GM23338 (cell line): ENCODE data around the gene C6orf15.
A peak's percentile ranks its signal among the peaks of the same experiment; 100 is the strongest.

ENCODE experiments used
- CREB1 ChIP-seq: fragments of 250-450 bp; sonication (Bioruptor Pico); IDR thresholded peaks from 2 replicates; pipeline ENCODE4 v1.5.0; 2020; ENCODE audit warnings: low read depth, mild to moderate bottlenecking, moderate library complexity
- EZH2 ChIP-seq: fragments of 200-600 bp; sonication (generic); IDR thresholded peaks from one replicate; pipeline ENCODE4 v1.8.0; 2017; ENCODE audit warnings: antibody characterized with exemption, mild to moderate bottlenecking, low read depth; ENCODE audit not compliant: unreplicated experiment
- JUNB ChIP-seq: IDR thresholded peaks from one replicate; pipeline ENCODE4 v1.6.1; 2016; ENCODE audit warnings: antibody characterized with exemption; ENCODE audit not compliant: unreplicated experiment
- NANOG ChIP-seq: IDR thresholded peaks from 2 replicates; pipeline ENCODE4 v1.6.1; 2016; ENCODE audit warnings: antibody characterized with exemption, borderline replicate concordance
- TF ChIP-seq, protein P1 (sequence below), 2 experiments: fragments of 200-600 bp in 1 of 2; sonication (generic) in 1 of 2; conservative IDR thresholded peaks; 2 replicates each; pipeline versions ENCODE4 v1.5.1 to v1.6.1; 2016 to 2017; ENCODE audit warnings: antibody characterized with exemption in 2 of 2, low read depth in 2 of 2, mild to moderate bottlenecking in 2 of 2, moderate library complexity in 1 of 2
- TF ChIP-seq, protein P2 (sequence below): IDR thresholded peaks from one replicate; pipeline ENCODE4 v1.6.1; 2018; ENCODE audit warnings: antibody characterized with exemption; ENCODE audit not compliant: unreplicated experiment

DNA sequence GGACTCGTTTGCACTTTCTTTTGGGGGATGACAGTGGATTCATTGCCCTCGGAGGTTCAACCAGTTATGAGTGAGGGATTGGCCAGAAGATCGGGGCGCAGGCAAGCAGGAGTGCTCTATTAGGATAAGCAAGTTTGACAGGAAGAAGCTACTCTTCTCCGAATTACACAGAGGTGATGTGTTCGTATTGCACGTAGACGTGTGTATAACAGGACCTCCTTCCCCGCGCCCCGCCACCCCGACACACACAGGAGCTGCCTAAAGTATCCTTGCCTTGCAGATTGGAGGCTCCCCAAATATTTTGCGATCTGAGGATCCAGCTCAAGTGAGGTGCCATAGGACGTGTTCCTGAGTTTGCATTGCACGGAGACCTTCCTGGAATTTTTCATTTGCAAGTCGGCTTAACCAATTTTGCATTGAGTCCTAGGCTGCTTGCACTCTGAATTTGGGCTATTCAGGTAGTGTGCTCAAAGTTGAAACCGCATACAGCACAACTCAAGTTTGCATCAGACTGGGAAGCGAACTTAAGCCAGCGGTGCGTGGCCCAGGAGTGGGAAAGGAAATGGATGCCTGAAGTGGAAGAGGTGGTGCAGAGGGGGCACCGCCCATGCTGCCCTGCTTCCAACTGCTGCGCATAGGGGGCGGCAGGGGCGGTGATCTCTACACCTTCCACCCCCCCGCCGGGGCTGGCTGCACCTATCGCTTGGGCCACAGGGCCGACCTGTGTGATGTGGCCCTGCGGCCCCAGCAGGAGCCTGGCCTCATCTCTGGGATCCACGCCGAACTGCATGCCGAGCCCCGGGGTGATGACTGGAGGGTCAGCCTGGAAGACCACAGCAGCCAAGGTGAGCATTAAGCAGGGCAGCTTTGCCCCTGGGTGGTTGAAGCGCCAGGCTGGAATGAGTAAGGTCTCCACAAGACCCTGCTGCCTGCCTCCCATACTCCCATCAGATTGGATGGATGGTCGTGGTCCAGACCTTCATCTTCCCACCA, 46.8 kb upstream of the C6orf15 start:
- TF ChIP-seq, protein P1, sequence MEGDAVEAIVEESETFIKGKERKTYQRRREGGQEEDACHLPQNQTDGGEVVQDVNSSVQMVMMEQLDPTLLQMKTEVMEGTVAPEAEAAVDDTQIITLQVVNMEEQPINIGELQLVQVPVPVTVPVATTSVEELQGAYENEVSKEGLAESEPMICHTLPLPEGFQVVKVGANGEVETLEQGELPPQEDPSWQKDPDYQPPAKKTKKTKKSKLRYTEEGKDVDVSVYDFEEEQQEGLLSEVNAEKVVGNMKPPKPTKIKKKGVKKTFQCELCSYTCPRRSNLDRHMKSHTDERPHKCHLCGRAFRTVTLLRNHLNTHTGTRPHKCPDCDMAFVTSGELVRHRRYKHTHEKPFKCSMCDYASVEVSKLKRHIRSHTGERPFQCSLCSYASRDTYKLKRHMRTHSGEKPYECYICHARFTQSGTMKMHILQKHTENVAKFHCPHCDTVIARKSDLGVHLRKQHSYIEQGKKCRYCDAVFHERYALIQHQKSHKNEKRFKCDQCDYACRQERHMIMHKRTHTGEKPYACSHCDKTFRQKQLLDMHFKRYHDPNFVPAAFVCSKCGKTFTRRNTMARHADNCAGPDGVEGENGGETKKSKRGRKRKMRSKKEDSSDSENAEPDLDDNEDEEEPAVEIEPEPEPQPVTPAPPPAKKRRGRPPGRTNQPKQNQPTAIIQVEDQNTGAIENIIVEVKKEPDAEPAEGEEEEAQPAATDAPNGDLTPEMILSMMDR (conservative IDR thresholded peaks at IDR 0.05; ENCODE audit: low read depth in 2 of 2), result peak; percentile 22 to 43
- TF ChIP-seq, protein P2, sequence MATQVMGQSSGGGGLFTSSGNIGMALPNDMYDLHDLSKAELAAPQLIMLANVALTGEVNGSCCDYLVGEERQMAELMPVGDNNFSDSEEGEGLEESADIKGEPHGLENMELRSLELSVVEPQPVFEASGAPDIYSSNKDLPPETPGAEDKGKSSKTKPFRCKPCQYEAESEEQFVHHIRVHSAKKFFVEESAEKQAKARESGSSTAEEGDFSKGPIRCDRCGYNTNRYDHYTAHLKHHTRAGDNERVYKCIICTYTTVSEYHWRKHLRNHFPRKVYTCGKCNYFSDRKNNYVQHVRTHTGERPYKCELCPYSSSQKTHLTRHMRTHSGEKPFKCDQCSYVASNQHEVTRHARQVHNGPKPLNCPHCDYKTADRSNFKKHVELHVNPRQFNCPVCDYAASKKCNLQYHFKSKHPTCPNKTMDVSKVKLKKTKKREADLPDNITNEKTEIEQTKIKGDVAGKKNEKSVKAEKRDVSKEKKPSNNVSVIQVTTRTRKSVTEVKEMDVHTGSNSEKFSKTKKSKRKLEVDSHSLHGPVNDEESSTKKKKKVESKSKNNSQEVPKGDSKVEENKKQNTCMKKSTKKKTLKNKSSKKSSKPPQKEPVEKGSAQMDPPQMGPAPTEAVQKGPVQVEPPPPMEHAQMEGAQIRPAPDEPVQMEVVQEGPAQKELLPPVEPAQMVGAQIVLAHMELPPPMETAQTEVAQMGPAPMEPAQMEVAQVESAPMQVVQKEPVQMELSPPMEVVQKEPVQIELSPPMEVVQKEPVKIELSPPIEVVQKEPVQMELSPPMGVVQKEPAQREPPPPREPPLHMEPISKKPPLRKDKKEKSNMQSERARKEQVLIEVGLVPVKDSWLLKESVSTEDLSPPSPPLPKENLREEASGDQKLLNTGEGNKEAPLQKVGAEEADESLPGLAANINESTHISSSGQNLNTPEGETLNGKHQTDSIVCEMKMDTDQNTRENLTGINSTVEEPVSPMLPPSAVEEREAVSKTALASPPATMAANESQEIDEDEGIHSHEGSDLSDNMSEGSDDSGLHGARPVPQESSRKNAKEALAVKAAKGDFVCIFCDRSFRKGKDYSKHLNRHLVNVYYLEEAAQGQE, result no peak
- TF ChIP-seq EZH2 (no peak), CREB1 (0 out of 2 replicates have a peak, but pooled peaks have one; percentile 4), NANOG (no peak), JUNB (no peak)
